GM12878 (cell line): ENCODE measurements around the gene TIE1. TPM values are rescaled to one million over a fixed set of nuclear protein-coding genes. Genes with fewer than 3 reads are reported as not detected.

Experiments used
- BRCA1 ChIP-seq: IDR thresholded peaks from 2 replicates; pipeline ENCODE4 v1.6.1; 2011; ENCODE audit warnings: low read depth, low read length, improper control_type of control experiment
- CEBPB ChIP-seq, 2 experiments: fragments of 150-350 bp in 1 of 2; IDR thresholded peaks; 2 replicates each; pipeline ENCODE4 v1.6.1; 2012 to 2014; ENCODE audit warnings: low read depth in 2 of 2, low read length in 2 of 2, borderline replicate concordance in 1 of 2, inconsistent platforms in 1 of 2
- DPF2 ChIP-seq: fragments of 450-650 bp; IDR thresholded peaks from 2 replicates; pipeline ENCODE4 v1.6.1; 2017; ENCODE audit warnings: mild to moderate bottlenecking
- EED ChIP-seq: sonication (generic); IDR thresholded peaks from 2 replicates; pipeline ENCODE4 v1.6.1; 2016; ENCODE audit warnings: antibody characterized with exemption, low read depth
- EGR1 ChIP-seq, 2 experiments: IDR thresholded peaks; 1 replicate in 1 of 2; 2 replicates in 1 of 2; pipeline ENCODE4 v1.6.1; 2011 to 2012; ENCODE audit warnings: low read depth in 2 of 2, low read length in 2 of 2, borderline replicate concordance in 1 of 2, mild to moderate bottlenecking in 1 of 2, moderate library complexity in 1 of 2
- ESRRA ChIP-seq: IDR thresholded peaks from 2 replicates; pipeline ENCODE4 v1.6.1; 2012; ENCODE audit warnings: mild to moderate bottlenecking, low read length, improper control_type of control experiment
- KDM1A ChIP-seq: fragments of 200-600 bp; sonication (generic); IDR thresholded peaks from 2 replicates; pipeline ENCODE4 v1.6.1; 2016; ENCODE audit warnings: borderline replicate concordance
- NKRF ChIP-seq: fragments of 450-650 bp; conservative IDR thresholded peaks from 2 replicates; pipeline ENCODE4 v1.6.1; 2017; ENCODE audit warnings: mild to moderate bottlenecking, moderate library complexity
- PAX5 ChIP-seq: IDR thresholded peaks from 2 replicates; pipeline ENCODE4 v1.6.1; 2011; ENCODE audit warnings: low read depth, low read length, borderline replicate concordance
- PRDM15 ChIP-seq: fragments of 450-650 bp; formaldehyde crosslinking; IDR thresholded peaks from 2 replicates; pipeline ENCODE4 v1.4.0; 2020; ENCODE audit warnings: mild to moderate bottlenecking, moderate library complexity
- RELB ChIP-seq: fragments of 450-650 bp; IDR thresholded peaks from 2 replicates; pipeline ENCODE4 v1.6.1; 2017; ENCODE audit warnings: low read depth, mild to moderate bottlenecking, moderate library complexity
- SPI1 ChIP-seq: IDR thresholded peaks from 2 replicates; pipeline ENCODE4 v1.6.1; 2011; ENCODE audit warnings: low read depth, mild to moderate bottlenecking, low read length, moderate library complexity, borderline replicate concordance; ENCODE audit not compliant: insufficient read depth
- YY1 ChIP-seq: IDR thresholded peaks from 2 replicates; pipeline ENCODE4 v1.6.1; 2011; ENCODE audit warnings: low read depth, mild to moderate bottlenecking, low read length
- ZNF592 ChIP-seq: fragments of 450-650 bp; IDR thresholded peaks from 2 replicates; pipeline ENCODE4 v1.6.1; 2017; ENCODE audit warnings: mild to moderate bottlenecking, moderate library complexity
- polyA plus RNA-seq, 11 experiments: library from polyadenylated mRNA; depleted of rRNA in 4 of 11; unstranded in 6 of 11; stranded (reverse) in 5 of 11; fragments of >200 nt; fragmentation: Nextera tagmentation in 4 of 11; fragmentation: Illumina TruSeq in 1 of 11; extraction: Ambion mirVana in 4 of 11; extraction: Trizol in 1 of 11; gene quantifications; 1 replicate in 1 of 11; 2 replicates in 10 of 11; pipeline versions ENCODE4 v1.2.1 to v1.2.3, GENCODE V29; 2011 to 2016; ENCODE audit warnings: inconsistent platforms in 2 of 11, missing spikeins in 2 of 11, low read depth in 1 of 11
- total RNA-seq, 4 experiments: library from RNA; depleted of rRNA in 3 of 4; stranded (reverse); fragments of >200 nt in 3 of 4; fragmentation: Illumina TruSeq in 1 of 4; extraction: Trizol in 1 of 4; gene quantifications; 2 replicates each; pipeline versions ENCODE4 v1.2.1 to v1.2.3, GENCODE V29; 2013 to 2021
- TF ChIP-seq, protein P1 (sequence below): fragments of 450-650 bp; IDR thresholded peaks from 2 replicates; pipeline ENCODE4 v1.6.1; 2016; ENCODE audit warnings: mild to moderate bottlenecking

TIE1 gene
- total and polyA plus RNA-seq, 10 of the 15 experiments (the other 5 are each of a cell fraction or from before 2014, with no cell fraction given): 0.26 to 3.9 (median 1.3) TPM

- 0 out of 2 replicates have a peak, but pooled peaks have one; percentile 20 for TF ChIP-seq PAX5
- no peak for TF ChIP-seq CEBPB (IDR thresholded peaks at IDR 0.05; ENCODE audit: borderline replicate concordance in 1 of 2, low read depth in 2 of 2, low read length in 2 of 2)
- no peak for TF ChIP-seq BRCA1
- peak; percentile 89 for TF ChIP-seq SPI1
- TF ChIP-seq NKRF: peak; percentile 89
- TF ChIP-seq KDM1A: no peak
- TF ChIP-seq YY1: peak; percentile 26; the same call in 1 of the 2 replicates
- 0 out of 2 replicates have a peak, but pooled peaks have one; percentile 25 for TF ChIP-seq RELB
- peak in 1 of 2 experiments; percentile 42; a peak in 1 of 3 replicates for TF ChIP-seq EGR1 (IDR thresholded peaks at IDR 0.05; ENCODE audit: borderline replicate concordance in 1 of 2, low read depth in 2 of 2, low read length in 2 of 2)
- TF ChIP-seq PRDM15: no peak
- TF ChIP-seq ESRRA: no peak
- peak; percentile 88 for TF ChIP-seq DPF2
- TF ChIP-seq ZNF592: no peak
- 0 out of 2 replicates have a peak, but pooled peaks have one; percentile 15 for TF ChIP-seq EED
- TF ChIP-seq, protein P1, sequence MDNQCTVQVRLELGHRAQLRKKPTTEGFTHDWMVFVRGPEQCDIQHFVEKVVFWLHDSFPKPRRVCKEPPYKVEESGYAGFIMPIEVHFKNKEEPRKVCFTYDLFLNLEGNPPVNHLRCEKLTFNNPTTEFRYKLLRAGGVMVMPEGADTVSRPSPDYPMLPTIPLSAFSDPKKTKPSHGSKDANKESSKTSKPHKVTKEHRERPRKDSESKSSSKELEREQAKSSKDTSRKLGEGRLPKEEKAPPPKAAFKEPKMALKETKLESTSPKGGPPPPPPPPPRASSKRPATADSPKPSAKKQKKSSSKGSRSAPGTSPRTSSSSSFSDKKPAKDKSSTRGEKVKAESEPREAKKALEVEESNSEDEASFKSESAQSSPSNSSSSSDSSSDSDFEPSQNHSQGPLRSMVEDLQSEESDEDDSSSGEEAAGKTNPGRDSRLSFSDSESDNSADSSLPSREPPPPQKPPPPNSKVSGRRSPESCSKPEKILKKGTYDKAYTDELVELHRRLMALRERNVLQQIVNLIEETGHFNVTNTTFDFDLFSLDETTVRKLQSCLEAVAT: no peak
Observed at GRCh38 chr1:43367904-43368645, 67.3 kb downstream of the TIE1 start, which contains the start of gene ELOVL1 (continued).
